GM18498 (cell line): ENCODE results near the gene INPP4A.

Source experiments
- ATAC-seq: cut with Tn5 transposase; IDR thresholded peaks from one replicate; pipeline ENCODE4 v1.9.1; 2021; ENCODE audit warnings: mild to moderate bottlenecking, moderate library complexity; ENCODE audit not compliant: unreplicated experiment

The INPP4A gene

GRCh38 chr2:98509542-98510321 lies 65.1 kb downstream of the INPP4A start:
- ATAC-seq = no peak

GRCh38 chr2:98510322-98510662 lies 65.6 kb downstream of the INPP4A start:
- no peak for ATAC-seq

DNA sequence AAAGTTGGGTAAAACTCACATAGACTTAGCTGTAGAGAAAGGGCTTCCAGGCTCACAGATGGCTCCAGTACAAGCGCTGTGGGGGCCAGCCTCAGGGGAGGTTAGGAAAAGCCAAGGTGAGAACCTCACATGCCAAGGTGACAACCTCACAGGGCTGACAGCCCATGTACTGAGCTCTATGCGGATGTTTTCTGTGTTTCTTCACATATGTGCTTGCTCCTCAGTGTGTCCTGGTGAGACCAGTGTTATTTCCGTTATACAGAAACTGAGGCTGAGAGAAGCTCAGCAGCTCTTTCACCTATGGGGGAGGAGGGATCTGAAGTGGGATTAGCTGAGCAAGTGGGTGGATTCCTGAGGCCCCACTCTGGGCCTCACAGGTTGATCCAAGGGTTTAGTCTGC lies 67.3 kb downstream of the INPP4A start:
- ATAC-seq = no peak

DNA sequence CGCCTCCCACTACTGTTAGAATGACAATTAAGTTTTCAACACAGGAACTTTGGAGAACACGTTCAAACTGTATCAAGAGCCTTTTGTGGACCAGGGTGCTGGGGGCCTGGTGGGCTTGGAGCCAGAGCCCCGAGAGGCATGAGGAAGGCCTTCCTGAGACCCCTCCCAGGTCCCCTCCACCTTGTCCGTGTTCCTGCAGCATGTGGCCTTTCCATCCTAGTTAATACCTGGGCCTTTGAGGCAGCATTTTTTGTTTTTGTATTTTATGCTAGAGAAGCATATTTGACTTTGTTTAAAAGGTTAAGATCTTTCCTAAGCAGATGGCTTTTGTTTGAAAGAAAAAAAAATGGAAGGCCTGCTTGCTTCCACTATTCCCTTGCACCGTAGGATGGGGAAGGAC lies 68.0 kb downstream of the INPP4A start:
- ATAC-seq = no peak

GRCh38 chr2:98514096-98514639 lies 69.5 kb downstream of the INPP4A start:
- ATAC-seq = no peak

- no peak for ATAC-seq
These were observed 70.2 kb downstream of the INPP4A start for GRCh38 chr2:98514879-98515249.

GRCh38 chr2:98515250-98515991 lies 70.8 kb downstream of the INPP4A start:
- no peak for ATAC-seq

DNA sequence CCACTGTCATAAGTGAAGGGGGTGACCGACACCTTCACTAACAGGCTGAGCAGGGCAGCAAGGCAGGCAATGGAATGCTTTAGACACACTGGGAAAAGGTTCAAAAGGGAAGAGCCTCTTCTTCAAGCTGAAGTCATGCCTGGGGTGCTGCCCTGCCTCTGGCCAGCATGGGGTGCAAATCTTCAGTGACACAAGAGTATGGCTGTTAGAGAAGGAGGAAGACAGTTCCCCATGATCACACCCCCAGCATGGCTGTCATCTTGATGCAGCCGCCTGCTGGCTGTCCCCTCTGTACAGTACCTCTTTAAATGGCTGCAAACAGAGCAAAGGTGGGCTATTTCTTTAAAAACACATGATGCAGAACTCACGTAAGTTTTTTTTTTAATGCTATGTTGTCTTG lies 71.9 kb downstream of the INPP4A start:
- no peak for ATAC-seq

- ATAC-seq = no peak
These were observed 73.0 kb downstream of the INPP4A start for GRCh38 chr2:98517636-98518035.

- ATAC-seq = peak; percentile 47
These were observed 73.4 kb downstream of the INPP4A start for GRCh38 chr2:98518101-98518500.

DNA sequence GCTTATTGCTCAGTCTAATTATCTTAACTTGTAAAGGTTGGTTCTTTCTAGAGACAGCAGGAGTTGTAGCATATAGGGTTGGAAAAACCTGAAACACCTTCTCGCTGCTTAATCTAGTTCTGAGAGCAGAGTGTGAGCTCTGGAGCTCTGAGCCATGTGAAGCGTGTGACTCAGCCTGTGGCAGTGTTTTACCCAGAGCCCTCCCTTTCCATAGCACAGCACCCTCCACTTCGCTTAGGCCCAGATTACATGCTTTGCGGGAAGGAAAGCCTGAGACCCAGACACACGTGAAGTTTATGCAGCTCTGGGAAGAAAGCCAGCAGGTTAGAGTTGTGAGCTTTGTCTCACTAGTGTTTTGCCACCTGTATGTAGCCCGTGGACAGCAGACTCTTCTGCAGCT lies 74.5 kb downstream of the INPP4A start:
- no peak for ATAC-seq

- ATAC-seq = no peak
These were observed 75.2 kb downstream of the INPP4A start for GRCh38 chr2:98519851-98520250.

DNA sequence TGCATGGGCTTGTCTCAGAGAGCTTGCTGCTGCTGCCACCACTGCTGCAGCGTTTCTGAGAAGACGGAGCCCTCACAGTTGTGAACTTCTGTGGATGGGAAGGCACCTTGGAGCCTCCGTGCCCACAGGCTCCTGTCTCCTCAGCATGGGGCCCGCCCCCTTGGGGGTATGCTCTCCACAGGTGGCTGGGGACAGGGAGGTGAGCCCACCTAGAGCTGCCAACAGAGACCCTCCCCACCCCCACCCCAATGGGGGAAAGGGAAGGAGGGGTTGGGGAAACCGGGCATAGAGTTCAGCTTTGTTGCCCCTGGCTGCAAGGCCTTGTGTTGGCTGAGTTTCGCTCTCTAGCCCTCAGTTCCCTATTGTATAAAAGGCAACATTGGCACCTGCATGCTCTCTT lies 76.1 kb downstream of the INPP4A start:
- no peak for ATAC-seq

DNA sequence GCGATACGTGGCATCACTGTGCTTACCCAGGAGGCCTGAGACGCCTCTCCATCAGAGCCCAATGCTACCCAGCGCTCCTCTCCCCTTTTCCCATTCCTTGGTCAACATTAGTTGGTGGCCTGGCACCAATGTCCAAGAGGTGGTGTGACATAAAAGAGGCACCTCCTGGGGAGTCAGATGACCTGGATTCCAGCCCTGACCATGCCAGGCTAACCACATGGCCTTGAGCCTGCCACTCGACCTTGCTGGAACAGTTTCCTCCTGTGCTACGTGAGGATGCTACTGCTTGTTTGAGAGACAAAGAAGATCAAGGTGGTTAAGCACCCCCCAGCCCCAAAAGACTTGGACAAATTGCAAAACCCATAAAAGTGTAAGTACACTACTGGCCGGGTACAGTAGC lies 76.6 kb downstream of the INPP4A start:
- ATAC-seq = no peak

GRCh38 chr2:98522854-98523253 lies 78.2 kb downstream of the INPP4A start:
- no peak for ATAC-seq

DNA sequence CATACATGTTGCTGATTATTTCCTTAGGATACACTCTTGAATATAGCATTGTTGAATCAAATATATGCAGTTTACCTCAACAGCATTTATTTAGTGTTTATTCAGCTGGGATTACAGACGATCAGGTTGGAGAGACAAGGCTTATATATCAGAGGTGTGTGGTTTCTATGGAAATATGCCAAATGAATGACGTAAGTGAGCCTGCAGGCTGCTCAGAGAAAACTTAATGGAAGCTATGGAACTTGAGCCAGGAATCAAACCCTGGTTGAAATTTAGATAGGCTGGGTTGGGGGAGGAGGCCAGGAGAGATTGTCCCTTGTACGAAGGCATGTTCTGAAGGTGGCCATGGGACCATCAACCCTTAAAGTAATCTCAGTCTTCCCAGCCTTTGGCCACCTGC lies 79.5 kb downstream of the INPP4A start:
- no peak for ATAC-seq

DNA sequence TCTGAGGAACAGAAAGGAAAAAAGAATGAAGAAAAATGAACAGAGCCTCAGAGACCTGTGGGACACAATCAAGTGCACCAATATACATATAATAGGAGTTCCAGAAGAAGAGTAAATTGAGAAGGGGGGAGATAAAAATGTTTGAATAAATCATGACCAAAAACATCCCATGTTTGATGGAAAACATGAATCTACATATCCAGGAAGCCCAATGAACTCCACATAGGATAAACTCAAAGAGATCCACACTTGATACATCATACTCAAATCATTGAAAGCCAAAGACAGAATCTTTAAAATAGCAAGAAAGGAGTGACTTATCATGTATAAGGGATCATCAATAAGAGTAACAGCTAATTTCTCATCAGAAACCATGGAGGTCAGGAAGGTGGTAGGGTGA lies 83.7 kb downstream of the INPP4A start:
- no peak for ATAC-seq

GRCh38 chr2:98530114-98530513 lies 85.5 kb downstream of the INPP4A start:
- ATAC-seq = no peak

DNA sequence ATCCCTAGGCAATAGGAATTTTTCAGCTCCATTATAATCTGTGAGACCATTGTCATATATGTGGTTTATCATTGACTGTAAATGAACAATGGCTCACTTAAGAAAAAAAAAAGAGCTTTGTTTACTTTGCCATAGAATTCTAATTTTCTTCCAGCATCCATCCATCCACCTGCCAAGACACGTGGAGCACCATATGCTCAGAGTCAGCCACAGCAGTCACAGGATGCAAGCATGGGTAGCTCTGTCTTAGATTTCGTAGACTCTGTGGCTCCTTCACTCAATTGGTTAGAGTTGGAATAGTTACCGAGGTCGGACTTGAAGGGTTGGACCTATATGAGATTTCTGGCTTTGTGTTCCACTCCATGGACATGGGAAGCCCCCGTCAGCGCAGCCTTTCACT lies 88.1 kb downstream of the INPP4A start:
- ATAC-seq = no peak

- ATAC-seq = no peak
These were observed 88.9 kb downstream of the INPP4A start for GRCh38 chr2:98533547-98533946.

GRCh38 chr2:98534761-98535160 lies 90.1 kb downstream of the INPP4A start:
- no peak for ATAC-seq

- ATAC-seq = no peak
These were observed 91.5 kb downstream of the INPP4A start for GRCh38 chr2:98535971-98536677.
